Measurements from ENCODE around the gene GALNT15.

Gene GALNT15

DNA sequence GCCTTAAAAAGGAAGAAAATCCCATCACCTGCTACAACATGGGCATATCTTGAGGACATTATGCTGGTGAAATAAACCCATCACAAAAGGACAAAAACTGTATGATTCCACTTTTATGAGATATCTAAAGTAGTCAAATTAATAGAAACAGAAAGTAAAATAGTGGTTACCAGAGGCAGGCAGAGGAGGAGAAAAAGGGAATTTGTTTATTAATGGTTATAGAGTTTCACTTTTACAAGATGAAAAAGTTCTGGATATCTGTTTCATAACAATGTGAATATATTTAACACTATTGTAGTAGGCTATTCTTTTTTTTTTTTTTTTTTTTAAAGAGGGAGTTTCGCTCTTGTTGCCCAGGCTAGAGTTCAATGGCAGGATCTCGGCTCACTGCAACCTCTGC is 49.8 kb downstream of the GALNT15 start:
- no peak for DNase-seq

DNA sequence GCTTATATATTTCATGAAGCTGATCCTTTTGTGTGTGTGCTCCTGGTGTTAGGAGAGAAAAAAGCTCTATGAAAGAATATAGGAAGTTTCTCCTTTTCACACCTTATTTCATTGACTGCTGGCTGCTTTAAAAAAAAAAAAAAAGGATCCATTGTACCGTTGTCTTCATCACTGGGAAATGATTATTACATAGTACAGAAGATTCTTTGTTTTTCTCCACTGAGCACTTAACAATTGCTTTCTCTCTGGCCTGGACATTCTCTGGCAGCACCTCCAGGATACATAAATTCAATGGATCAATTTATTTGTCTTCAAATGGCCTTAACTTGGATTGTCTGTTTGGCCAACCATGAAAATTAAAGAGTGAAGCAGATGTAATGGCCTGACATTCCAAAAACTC is 53.1 kb downstream of the GALNT15 start:
- DNase-seq: peak in 1 of 58 donors; percentile 42

DNA sequence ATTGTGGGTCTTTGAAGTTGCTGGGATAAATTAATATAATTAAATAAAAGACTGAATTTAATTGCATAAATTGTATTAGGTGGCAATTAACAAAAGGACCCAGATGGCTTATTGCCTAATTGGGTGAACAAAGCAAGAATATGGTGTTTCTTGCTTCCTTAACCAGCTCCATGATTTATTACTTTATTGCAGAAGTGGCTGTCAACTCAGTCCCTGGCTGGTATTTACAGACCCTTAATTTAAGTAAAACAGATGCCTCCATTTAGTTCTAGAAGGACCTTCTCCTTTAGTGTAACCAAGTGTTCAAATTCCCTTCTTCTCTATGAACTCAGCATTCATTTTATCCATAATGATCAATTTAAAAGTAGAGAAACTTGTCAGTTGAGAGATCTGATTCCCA is 55.2 kb downstream of the GALNT15 start:
- no peak for DNase-seq

DNA sequence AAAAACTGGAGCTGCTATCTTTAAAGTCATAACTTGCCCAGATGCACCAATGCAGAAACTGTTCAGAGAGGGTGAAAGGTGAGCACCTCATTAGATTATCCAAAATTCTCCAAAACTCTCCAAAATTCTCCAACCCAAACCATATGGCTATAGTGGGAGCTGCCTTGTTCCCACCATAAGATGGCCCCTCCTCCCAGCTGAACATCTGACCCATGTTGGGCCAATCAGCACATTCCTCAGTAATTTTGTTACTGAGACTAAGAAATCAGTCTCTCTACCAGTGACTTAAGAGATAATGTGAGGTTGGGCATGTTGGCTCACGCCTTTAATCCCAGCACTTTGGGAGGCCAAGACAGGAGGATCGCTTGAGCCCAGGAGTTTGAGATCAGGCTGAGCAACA is 57.5 kb downstream of the GALNT15 start:
- no peak for DNase-seq

DNA sequence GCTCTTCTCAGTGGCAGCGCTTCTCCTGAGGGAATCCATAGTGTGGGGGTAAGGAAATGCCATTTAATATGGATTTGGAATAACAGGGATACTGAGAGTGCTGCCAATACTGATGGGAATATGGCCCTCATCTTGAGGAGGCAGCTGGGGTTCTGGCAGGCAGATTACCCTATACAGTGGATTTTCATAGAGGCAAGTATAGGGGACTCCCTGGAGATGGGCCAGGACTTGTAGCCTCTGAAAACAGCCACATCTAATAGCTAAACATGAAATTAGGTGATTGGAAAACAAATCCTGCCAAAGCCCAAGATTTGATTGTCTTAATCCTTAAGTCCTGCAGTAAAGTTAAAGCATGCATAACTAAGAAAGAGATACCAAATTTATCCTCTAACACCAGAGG is 59.3 kb downstream of the GALNT15 start:
- DNase-seq: no peak

DNA sequence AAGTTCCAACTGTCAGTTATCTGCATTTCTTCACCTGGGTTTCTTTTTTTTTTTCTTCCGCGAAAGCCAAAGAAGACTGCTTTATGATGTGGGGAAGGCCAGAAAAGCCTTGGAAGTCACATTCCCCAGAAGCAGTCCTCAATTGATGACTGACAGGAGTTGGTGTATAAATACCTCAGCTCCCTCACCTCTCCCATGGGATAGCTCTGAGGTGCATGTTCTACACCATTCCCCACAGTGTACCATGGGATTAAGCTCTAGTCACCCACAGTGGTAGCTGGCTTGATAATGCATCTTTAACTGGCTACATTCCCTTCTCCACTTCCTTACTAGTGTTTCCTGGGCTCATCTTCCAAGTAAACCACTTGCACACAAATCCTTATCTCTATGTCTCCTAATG is 59.8 kb downstream of the GALNT15 start:
- no peak for DNase-seq

DNA sequence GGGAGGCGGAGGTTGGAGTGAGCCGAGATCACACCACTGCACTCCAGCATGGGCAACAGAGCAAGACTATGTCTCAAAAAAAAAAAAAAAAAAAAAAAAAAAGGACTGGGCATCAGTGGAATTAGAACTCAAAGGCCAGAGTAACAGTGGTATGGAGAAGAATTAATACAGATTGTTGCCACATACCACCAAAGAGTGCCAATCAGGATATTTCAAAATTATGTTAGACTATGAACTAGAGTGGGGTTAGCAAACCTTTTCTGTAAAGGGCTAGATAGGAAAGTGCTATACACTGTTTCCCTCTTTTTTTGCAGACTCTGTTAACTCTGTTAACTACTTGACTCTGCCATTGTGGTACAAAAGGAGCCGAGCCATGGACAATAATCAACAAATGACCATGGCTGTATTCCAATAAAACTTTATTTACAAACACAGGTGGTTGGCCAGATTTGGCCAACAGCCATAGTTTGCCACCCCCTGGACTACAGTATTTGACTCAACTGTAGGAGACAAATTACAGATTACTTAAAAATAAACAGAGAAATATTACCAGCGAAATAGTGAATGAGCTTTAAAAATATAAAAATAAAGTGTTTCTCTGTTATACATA is 61.7 kb downstream of the GALNT15 start:
- DNase-seq: no peak

DNA sequence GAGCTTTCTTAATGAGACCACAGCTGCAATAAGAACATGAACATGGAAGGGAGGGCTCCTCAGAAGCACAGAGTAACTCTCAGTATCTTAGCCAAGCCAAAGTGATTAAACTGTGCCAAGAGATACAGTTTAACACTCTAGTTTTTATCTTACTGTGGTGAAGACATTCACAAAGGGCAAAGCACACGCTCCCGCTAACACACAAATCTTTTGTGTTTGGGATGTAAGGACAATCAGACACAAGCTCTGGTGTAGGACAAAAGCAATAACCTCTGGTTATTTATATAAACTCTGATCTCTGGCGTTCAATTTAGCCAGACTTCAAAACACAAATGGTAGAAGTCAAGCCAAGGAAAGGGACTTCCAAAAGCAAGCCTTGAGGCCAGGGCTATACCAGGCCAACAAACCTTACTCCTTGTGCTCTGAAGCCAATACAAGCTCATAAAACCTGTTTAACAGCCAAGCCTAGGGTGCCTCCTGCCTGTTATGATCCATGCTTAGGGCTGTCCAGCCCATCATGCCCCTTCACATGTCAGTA is 62.4 kb downstream of the GALNT15 start:
- DNase-seq: no peak

DNA sequence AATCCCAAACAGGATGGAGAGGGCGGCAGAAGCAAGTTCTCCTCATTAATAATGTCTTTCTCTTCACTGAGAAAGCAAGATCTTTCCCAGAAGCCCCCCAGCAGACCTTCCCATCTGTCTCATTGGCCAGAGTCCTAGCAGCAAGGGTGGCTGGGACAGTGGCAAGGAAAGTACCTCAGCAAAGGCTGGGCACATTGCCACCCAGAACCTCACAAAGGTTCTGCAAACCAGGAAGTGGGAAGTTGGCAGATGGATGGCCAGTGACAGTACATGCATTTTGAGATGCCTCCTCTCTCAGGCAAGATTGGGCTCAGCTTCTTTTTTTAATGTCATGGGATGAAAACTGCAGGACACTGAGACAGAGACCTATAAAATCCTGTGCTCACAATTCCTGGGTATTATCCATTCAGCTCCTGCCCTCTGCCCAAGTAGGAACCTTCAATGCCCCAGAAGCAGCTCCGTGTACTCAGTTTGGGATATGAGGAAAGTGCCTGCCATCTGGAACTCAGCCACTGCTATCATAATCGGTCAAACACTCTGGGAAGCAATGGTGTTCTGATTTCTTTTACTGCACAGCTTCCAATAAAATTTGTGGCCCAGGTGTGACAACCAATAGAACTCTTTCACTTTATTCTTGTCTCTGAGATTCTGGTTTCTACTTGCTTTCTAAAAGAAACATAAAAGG is 64.7 kb downstream of the GALNT15 start:
- peak in 2 of 58 donors; percentile 3 to 6 for DNase-seq

DNA sequence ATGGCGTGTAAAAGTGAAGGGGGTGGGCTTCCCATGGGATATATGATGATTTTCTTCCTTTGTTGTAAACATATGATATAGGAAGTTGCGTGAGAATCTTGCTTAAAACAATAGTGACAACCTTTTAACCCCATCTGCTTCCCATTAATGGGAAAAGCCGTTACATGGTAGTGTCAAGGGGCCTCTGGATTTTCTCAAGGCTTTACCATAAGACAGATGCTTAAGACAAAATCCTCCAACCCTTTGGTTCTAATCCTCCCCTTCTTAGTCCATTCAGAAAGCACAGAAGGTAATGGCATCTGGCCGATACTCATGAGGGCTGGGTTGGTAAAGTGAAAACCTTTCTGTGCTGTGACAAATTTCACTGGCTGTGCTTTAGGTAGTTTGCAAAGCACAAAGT is 65.3 kb downstream of the GALNT15 start:
- DNase-seq: no peak

DNA sequence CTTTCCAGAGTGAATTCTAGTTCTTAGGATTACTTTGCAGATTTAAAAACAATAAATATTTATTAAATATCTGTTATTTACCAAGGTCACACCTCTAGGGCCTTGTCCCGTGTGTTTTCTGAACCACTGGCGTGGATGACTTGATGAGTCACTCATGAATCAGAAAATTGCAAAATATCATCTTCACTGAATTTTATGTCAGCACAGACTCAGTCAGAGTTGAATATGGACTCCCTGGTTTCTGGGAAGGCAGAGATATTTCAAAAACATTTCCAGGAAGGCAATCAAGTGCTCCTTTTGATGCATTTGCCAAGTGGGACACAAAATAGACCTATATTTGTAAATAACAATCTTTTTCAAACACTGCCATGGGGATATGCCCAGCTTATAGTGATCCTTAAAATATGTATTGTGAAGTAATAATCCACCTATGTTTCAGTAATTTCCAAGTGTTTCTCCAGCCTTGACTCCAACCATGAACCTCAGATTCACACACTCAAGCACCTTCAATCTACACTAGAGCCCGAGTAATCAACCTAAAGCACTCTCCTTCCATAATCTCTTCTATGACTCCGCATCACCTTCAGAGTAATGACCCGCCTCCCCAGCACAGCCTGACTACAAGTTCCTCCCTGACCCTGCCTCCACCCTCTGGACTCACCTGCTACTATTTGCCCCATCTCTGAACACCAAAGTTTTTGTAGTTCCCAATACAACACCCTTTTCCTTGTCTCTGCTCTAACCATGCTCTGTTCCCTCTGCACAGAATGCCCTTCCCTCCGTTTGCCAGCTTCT is 65.9 kb downstream of the GALNT15 start:
- no peak for DNase-seq

DNA sequence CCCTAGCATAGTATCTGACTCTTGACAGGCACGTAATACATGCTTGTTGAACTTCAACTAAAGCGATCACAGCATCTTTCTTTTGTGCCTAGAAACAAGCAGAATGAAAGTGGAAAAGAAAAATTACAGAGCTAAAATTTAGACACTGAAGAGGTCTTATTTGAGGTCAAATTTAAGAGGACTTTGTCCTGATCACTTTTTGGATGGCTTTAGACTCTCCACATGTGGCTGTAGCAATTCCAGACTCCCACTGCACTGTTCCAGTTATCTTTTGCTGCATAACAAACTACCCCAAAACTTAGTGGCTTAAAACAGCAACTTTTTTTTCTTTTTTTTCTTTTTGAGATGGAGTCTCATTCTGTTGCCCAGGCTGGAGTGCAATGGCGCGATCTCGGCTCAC is 66.7 kb downstream of the GALNT15 start:
- DNase-seq: no peak

DNA sequence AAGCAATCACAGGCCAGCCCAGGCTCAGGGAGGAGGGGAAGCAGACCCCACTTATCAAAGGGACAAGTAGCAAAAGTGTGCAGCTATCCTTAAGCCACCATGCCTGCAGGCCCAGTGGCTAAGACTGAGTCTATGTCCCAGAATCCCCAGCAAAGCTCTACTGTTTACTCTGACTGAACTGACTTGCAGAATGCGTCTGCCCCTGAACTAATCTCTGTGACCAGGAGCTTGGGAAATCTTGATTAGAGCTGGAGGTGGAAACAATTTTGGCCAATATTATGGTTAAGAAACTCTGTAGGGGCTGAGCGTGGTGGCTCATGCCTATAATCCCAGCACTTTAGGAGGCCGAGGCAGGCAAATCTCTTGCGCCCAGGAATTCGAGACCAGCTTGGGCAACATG is 67.7 kb downstream of the GALNT15 start:
- no peak for DNase-seq

DNA sequence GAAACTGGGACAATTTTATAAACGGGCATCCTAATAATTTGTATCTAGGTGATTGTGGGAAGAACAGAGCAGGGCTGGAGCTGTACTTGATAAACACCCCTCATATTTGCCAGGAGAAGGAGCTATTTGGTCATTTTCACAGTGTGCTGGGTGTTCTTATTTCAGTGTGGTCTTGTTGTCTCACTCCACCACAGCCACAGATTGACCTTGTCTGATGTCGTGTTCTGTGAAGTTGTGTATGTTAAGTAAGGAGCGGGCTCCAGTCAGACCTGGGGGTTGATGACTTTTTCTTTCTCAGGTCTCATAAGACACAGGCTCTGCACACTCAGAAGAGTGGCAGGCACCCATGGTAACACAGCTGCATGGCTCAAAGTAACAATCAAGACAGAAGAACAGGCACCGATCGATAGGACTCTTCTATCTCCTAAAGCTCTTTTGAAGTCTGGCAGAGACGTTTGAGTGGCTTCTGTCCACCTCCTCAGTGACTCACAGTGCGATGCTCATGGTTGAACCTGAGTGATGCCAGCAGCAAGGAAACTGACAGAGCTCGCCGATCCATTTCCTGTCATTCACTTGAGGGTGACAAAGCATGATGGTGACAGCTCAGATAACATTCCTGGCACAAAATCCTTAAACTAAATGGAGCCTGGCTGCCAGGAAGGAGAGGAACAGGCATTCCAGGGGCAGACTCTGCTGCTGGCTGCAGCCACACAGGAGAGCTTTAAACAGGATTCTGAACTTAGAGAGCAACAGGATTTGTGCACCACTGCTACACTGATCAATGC is 69.4 kb downstream of the GALNT15 start:
- DNase-seq: peak in 1 of 58 donors; percentile 32

DNA sequence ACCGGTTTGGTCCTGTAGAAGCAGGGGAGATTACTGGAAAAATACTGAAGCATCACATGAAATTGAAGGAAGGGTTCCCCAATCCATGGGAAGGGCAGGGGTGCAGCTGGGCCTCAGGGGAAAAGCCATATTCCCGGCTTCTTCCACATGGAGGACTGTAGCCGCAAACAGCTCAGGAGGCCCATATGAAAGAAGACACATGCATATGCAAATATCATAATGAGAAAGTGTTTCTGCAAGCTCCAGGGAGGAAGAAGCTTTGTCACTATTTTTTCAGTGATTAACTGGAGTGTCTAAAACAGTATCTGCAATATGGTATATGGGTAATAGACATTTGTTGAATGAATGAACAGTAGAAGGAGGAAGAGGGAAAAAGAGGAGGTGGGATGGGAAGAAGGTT is 71.1 kb downstream of the GALNT15 start:
- no peak for DNase-seq

DNA sequence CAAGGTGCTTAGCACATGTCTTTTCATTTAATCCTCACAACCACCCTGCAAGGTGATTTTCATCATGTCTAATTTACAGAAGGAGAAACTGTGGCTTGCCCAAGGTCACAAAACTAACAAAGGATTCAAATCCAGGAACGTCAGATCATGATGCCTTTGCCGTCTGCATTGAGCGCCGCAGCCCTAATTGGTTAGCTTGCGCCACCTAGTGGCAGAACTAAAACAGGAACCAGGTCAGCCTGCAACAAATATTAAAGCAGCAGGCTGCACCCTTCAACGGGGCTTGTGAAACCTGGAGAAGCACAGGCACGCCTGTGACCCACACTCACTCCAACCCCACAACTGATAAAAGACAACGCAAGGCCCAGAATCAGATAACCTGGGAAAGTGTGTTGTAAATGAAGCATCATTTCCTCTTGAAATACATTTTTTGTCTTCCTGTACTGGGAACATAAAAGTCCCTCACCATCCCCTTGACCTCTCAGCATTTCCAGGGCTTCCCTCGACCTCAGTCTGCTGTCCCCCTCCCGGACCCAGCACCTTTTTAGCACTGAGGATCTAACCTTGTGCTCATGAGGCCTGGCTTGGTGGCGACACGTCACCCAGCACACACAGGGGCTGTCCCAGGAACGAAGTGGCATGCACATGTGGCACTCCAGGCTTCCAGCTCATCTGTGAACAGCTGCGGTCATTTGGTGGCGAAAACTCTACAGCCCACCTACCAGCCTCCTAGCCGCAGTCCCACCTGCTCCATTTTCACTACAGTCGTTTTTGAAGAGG is 73.0 kb downstream of the GALNT15 start:
- DNase-seq: peak in 55 of 58 donors; percentile 8 to 87 (median 63)

DNA sequence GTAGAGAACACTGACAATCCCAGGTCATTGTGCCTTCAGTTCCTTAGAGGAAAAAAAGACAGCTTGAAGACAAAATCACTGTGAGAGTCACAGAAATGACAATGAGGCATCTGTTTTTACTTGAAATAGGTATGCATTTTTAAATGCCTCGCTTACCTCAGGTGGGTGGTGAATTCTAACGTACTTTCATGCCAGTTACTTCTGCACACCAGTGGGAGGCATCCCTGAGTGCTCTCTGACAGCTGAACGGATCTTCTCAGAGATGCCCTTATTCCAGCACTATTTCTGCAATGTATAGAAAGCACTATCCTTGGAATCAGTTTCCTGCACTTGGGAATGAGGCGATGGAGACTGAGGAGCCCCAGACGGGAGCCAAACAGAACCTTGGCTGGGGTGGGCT is 74.1 kb downstream of the GALNT15 start:
- DNase-seq: no peak

DNA sequence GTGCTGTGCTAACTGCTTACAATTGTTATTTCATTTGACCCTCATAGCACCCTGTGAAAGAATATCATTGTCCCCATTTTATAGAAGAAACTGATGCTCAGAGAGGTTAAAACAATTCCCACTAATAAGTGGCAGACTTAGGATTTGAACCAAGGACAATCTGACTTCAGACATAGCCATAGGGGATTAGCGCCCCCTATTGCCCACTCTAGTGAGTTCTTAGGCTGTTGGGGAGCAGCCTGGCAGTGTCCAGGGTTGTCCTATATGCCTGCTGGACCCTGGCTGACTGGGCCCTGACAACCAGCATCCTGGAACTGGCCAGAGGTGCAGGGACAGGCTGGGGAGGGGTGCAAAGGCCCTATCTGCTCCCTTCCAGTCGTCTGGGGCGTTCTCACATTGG is 74.9 kb downstream of the GALNT15 start:
- no peak for DNase-seq

DNA sequence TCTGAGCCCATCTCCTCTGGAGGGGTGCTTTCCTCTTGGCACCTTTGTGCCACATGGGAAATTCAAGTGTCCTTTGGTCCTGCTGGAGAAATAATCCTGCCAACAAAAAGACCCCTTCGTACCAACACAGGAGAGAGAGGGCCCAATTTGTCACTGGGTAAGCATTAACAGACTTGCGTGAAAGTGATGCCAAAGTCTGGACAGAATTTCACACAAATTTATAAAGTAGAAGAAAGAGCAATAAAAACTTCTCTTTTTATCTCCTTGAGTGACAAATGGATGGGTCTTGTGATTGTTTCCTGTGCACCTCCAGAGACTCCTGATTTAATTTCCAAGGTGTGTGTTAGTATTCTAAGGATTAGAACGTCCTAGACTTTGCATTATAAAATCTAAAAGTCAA is 75.4 kb downstream of the GALNT15 start:
- DNase-seq: no peak

DNA sequence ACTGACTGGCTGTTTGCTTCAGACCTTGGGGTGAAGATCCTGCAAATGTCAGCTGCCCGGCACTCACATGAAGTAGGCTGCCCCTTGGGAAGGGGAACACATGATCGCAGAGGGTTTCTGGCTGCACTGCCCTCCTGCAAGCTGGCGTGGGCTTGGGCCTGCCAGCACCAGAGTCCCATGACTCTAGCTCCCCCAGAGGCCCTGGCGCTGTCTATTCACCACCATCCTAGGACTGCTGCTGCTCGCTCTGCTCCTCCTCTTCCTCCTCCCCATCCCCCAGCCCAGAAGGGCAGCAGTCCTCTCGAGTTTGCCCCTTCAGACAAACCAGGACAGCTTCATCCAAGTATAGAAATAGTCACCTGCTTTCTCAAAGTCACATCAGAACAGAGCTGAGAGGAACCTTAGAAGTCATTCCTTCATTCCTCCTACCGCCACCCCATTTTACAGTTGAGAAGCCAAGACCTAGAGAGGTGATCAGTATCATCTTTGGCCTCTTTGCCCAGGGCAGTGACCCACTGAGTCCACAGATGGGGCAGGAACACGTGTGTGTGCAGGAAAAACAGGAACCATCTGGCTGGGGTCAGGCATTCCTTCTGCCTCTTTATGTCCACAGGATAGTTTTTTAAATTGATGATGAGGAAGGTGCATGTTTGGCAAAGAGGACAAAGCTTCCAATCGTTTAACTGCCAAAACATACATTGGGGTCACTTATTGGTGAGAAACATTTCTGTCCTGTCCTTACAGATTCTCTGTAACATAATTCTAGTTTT is 77.0 kb downstream of the GALNT15 start:
- DNase-seq: no peak

All from anterior cingulate cortex (tissue), 58 donors.